Stimulated activated CD4-positive, alpha-beta T cell treated with anti-CD3 and anti-CD28 coated beads, Interleukin-15, amount 100 ng/mL, for 24 hours (primary cell): ENCODE results near the gene TCTN3.
A peak's percentile ranks its signal among the peaks of the same experiment; 100 is the strongest.
"Not testable (repeated sequence)": the region's sequence is repeated elsewhere in the genome, so short reads cannot be mapped to it uniquely, and the experiment has no call there.

Experiments used
- DNase-seq: peaks from one replicate; pipeline ENCODE4 v3.0.0-alpha.2; 2020

Gene TCTN3, protein sequence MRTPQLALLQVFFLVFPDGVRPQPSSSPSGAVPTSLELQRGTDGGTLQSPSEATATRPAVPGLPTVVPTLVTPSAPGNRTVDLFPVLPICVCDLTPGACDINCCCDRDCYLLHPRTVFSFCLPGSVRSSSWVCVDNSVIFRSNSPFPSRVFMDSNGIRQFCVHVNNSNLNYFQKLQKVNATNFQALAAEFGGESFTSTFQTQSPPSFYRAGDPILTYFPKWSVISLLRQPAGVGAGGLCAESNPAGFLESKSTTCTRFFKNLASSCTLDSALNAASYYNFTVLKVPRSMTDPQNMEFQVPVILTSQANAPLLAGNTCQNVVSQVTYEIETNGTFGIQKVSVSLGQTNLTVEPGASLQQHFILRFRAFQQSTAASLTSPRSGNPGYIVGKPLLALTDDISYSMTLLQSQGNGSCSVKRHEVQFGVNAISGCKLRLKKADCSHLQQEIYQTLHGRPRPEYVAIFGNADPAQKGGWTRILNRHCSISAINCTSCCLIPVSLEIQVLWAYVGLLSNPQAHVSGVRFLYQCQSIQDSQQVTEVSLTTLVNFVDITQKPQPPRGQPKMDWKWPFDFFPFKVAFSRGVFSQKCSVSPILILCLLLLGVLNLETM

DNA sequence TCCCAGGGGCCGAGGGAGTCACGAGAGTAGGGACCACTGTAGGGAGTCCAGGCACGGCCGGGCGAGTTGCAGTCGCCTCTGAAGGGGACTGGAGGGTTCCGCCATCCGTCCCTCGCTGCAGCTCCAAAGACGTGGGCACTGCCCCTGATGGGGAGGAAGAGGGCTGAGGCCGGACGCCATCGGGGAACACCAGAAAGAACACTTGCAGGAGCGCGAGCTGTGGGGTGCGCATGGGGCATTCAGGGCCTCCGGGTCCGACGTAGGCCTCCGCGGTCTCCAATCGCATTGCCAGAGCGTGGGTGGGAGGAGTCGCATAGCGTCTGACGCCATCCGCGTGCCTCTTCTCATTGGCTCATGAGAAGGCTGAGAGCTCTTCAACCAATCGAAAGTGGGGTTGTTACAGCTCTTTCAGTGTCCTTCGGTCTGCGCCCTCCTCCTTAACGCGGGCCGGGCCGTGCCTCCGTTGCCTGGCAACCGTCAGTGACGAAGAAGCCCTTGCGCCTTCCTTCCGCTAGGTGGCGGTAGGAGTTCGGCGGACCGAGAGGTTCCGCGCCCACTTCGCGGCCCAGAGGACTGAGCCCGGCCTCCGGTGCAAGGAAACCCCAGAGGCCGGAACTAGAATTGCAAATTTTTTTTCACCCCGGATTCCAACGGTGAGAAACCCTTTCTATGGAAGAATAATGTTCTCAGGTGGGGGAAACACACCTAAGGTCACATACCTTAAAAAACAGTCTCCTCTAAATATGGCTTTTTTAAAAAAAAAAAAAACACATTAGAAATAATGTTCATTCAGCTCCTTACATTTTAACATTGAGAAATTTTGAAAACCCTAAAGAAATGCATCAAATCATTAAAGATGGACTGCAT is at the start of gene TCTN3:
Gene TCTN3 (minus strand): TSS at position 260 of the 867 bp plus-strand sequence. CDS start 28 bp downstream, at position 232.
- peak; percentile 96 for DNase-seq

DNA sequence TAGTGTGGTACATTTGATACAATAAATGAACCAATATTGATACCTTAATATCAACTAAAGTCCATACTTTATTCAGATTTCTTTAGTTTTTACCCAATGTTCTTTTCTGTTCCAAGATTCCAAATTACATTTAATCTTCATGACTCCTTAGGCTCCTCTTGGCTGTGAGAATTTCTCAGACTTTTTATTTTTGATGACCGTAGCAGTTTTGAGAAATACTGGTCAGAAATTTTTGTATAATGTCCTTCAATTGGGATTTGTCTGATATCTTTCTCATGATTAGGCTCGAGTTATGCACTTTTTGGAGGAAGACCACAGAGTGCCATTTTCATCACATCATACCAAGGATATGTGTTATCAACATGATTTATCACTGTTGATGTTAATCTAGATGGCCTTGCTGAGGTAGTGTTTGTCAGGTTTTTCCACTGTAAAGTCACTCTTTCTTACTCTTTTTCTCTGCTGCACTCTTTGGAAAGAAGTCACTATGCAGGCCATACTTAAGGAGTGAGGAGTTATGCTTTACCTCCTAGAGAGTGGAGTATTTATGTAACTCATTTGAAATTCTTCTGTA is 49.3 kb upstream of the TCTN3 start:
- DNase-seq: no peak

DNA sequence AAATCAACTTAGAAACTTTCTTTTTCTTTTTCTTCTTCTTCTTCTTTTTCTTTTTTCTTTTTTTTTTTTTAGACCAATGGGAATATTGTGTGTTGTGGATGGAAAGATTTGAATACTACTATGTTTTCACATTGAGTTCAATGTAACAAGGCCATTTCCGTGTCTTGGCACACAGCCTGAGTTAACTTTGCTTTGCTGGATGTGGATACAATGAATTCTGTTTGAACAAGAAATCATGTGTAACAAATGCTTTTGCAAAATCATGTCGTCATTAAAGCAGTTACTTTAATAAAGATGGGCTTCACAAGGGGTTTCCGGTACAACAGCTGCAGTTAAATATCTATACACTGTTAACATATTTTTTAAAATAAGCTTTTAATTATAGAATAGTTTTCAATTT is 48.8 kb upstream of the TCTN3 start:
- DNase-seq: no peak

DNA sequence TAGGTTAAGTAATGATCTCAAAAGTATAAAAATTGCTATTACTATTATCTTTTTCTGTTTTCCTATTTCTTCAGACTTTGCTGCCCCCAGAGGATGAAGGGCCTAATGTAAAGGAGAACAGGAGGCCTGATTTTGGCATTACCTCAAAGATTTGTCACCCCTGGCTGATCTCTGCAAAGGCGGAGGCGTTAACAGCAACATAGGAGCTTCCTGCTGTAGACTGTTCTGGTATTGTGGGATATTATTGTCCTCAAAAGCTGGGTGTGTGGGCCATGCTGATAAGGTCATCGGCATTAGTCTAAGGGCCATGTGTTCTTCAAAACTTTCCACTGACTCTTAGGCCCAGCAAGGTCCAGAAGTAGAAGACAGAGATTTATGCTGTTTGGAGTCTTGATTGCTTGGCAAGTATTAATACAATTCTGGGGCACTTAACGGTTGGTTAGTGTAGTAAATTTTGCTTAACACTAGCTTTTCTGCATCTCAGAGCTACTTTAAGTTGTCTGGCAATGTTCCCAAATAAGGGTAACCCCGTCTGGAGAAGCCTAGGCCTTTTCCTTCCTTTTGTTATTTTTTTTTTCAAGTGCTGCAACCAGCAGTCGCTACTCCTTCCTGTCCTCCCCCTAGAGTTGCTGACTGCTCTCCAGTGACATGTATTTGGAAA is 48.2 kb upstream of the TCTN3 start:
- DNase-seq: no peak

DNA sequence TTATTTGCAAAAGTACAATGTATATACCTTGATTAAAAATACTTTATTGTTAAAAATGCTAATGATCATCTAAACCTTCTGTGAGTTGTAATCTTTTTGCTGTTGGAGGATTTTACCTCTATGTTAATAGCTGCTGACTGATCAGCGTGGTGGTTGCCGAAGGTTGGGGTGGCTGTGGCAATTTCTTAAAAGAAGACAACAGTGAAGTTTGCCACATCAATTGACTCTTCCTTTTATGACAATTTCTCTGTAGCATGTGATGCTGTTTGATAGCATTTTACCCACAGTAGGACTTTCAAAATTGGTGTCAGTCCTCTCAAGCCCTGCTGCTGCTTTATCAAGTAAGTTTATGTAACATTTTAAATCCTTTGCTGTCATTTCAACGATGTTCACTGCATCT is 45.3 kb upstream of the TCTN3 start:
- DNase-seq: no peak

DNA sequence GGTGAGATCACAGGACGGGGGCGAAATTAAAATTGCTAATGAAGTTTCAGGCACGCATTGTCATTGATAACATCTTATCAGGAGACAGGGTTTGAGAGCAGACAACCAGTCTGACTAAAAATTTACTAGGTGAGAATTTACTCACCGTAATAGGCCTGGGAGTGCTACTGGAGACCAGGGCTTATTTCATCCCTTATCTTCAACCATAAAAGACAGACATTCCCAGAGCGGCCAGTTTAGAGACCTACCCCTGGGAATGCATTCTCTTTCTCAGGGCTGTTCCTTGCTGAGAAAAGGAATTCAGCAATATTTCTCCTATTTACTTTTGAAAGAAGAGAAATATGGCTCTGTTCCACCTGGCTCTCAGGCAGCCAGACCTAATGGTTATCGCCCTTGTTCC is 39.2 kb upstream of the TCTN3 start:
- not testable (repeated sequence) for DNase-seq

DNA sequence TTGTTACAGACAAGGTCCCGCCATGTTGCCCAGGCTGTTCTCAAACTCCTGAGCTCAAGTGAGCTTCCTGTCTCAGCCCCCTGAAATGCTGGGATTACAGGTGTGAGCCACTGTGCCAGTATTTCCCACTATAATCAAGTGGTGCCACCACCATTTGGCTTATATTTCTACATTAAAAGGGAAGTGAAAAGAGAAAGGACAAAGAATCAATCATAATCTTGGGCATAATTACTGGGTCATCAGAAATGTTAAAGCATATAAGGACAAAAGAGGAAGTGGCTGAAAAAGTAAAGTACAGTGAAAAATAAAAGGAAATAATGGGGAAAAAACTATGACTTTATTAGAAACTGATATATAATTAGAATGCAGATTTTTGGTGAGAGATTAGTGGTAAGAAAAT is 36.5 kb upstream of the TCTN3 start:
- DNase-seq: no peak

DNA sequence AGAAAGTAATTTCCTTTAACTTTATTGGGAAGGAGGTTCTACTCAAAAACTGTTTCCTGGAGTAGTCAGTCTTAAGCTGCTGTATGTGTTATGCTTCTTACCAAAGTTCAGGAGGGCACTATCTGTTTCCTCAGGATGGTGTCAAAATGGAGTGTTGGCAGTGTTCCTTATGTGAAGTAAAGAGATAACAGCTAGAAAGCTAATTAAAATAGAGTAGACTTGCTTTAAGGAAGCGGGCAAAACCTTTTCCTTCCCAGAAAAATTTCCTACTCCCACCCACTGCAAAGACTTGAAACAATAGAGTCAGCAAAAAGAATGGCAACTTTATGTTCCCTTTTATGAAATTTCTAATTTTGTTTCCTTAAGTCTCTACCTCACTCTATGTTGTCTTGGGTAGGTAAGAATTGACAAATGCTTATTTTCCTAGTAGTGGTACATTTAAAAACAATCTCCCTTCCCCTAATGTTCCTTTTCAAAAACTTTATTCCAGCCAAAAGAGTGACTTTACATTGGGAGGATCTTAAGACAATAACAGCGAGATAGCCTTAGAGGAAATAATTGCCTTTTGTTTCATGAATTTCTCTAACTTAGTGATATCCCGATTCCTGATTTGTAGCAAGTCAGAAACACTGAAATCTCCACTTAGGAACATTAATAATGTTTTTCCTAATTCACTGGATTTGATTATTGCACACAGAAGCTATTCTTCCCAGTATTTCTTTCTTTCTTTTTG is 35.8 kb upstream of the TCTN3 start:
- no peak for DNase-seq

DNA sequence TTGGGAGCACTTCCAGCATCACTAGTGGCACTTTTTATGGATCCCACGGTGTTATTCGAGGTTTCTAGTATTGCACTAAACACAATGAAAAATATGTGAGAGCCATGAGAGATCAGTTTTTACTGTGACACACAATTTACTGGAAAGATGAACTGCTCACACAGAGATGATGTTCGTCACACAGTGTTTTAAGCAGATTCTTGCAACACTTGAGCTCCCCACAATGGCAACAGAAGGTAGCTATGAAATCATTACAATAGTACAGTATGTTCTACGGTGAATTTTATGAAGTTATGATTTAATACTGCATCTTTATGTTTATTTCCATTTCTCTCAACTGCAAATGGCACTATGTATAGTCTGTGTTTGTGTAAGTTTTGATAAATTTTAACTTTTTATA is 34.8 kb upstream of the TCTN3 start:
- DNase-seq: no peak

DNA sequence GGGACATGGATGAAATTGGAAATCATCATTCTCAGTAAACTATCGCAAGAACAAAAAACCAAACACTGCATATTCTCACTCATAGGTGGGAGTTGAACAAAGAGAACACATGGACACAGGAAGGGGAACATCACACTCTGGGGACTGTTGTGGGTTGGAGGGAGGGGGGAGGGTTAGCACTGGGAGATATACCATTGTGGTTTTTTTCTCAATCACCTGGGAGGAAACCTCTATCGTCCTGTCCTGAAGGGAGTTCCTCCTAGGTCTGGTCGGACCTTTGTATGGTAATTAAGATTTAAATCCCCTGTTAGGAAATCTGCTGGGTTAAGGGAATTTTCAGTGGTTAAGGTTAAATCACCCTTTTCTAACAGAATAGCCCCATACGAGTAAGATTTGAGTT is 28.8 kb upstream of the TCTN3 start:
- DNase-seq: not testable (repeated sequence)

DNA sequence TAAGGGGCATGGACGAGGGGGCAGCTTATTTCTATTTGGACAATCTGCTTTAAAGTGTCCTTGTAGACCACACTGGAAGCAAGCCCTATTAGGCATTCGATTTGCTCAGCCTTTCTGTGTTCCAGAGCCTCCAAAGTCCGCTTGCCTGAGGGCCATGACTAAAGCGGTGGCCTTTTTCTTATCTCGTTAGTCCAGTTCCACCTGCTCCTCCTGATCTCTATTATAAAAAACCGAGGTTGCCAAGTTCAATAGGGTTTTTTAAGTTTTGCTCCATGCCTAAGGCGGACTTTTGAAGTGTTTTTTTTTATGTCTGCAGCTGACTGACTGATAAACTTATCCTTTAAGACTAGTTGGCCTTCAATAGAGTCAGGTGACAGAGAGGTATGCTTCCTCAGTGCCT is 27.0 kb upstream of the TCTN3 start:
- not testable (repeated sequence) for DNase-seq

DNA sequence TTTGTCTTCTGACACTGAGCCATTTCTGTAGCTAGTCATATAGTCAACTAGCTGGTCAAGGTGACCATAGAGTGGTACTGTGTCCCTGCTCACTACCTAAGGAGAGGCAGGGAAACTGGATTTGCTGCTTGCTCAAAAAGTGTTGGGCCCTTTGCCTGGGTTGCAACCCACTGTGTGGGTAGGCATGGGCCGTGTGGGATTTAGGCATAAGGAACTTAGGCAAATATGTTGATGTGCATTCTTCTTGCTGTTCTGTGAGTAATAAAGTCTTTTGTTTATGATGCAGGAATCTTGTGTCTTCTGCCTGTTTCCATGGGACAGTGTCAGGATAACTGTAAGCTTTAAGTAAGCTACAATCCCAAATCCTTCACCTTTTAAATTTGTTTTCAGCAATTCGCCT is 23.1 kb upstream of the TCTN3 start:
- no peak for DNase-seq

DNA sequence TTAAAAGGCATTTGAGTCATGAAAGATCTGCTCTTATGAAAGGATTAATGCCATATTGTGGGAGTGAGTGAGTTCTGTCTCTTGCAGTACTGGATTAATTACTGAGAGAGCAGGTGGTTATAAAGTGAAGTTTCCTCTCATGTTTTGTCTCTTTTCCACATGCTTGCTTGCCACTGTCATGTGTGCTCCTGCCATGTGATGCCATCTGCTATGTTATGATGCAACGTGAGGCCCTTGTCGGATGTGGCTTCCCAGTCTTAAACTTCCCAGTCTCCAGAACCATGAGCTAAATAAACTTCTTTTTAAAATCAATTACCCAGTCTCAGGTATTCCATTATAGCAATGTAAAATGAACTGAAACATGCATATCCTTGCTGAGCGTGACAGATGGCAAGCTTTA is 22.7 kb upstream of the TCTN3 start:
- no peak for DNase-seq

DNA sequence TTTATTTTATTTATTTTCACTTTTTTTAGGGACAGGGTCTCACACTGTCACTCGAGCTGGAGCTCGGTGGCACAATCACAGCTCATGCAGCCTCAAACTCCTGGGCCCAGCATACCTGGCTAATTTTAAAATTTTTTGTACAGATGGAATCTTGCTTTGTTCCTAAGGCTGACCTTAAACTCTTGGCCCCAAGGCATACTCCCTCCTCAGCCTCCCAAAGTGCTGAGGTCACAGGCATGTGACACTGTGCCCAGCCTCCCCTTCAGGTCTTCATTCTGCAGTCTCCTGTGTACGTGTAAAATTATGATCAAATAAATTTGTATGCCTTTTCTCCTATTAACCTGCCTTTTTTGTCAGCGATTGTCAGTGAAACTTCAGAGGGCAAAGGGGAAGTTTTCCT is 17.8 kb upstream of the TCTN3 start:
- no peak for DNase-seq

DNA sequence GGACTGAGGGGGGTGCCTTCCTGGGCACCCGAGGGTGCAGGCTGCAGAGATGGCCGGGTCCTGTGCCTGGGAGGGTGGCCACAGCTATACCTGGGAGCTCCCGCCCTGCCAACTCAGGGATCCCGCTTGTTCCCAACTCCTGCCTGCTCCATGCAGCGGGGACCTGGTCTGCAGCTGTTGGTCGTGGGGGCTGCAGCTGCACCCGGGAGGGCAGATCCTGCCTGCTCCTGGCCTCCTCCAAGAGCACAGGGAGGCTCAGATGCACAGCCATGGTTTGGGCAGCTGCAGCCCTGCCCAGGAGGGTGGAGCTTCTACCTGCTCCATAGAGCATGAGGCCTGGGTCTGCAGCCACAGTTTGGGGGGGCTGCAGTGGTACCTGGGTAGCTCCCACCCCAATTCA is 13.3 kb upstream of the TCTN3 start:
- DNase-seq: no peak

DNA sequence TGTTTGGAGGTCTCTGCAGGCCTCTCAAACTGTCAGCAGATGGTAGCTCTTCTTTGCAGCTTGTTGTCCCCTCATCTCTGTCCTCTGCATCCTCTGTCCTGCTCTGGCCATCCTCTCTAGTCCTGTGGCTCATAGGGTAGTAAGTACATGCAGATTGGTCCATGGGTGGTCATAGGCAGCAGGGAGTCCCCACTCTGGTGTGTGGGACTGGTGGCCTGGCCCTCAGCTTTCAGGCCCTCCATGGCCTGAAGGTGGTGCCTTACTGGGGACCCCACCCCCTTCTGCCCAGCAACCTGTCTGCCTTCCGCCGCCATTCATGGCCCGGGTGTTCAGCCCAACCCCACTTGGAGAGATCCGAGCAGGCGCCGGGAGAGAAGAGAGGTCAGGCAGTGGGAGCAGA is 12.8 kb upstream of the TCTN3 start:
- DNase-seq: no peak

DNA sequence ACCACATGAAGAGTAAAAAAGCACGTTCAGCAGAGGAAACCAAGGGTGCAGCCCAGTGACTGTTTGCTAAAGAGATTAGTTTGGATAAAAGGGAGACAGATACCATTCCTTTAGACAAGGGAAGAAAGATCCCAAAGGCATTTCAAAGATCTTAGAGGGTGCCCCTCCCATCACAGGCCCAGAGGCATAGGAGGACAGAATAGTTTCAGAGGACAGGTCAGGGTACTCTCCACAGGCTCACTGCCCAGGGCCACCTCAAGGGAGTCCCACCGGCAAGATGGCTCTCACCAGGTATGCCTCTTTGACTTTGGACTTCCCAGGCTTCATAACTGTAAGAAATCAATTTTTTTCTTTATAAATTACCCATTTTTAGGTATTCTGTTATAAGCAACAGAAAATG is 4.7 kb upstream of the TCTN3 start:
- DNase-seq: no peak

DNA sequence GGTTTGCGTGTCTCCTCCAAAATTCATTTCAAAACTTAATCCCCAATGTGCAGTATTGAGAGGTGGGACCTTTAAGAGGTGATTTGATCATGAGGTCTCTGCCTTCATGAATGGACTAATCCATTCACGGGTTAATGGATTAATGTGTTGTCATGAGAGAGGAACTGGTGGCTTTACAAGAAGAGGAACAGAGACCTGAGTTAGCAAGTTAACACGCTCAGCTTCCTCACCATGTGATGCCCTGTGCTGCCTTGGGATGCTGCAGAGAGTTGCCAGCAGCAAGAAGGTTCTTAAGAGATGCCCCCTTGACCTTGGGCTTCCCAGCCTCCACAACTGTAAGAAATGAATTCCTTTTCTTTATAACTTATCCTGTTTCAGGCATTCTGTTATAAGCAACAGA is 3.7 kb upstream of the TCTN3 start:
- no peak for DNase-seq

DNA sequence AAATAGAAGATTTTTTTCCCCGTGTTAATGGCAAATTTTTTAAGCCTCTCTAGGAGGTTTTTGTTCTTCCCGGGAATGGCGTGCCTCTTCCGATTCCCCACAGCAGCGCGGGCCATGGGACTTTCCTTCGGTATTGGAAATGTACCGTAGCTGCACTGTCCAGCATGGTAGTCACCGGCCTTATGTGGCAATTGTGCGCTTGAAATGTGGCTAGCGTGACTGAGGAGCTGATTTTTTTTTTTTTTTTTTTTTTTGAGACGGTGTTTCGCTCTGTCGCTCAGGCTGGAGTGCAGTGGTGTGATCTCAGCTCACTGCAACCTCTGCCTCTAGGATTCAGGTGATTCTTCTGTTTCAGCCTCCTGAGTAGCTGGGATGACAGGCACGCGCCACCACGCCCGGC is 938 bp upstream of the TCTN3 start:
- no peak for DNase-seq

DNA sequence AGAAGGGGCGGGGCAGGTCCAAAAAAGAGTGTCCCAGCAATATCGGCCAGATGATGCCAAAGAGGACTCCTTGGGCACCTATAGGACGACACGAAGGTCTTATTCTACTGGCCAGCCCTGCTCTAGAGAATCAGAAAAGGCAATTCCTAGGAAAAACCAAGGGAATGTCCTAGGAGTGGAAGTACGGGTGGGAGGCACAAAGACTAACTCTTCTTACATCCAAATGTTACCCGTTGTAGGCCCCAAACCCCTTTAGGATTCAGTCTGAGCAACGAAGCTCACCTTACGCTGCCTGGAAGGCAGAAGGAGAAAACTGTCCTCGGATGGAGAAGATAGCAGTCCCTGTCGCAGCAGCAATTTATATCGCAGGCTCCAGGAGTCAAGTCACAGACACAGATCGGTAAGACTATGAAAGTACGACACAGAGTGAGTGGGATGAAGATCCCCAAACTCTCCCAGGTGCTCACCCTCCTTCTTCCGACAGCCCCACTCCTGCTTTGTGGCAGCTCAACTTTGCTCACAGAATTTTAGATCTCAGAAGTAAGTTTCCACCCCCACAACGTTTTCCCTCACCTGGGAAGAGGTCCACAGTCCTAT is 558 bp downstream of the TCTN3 start:
- DNase-seq: no peak

DNA sequence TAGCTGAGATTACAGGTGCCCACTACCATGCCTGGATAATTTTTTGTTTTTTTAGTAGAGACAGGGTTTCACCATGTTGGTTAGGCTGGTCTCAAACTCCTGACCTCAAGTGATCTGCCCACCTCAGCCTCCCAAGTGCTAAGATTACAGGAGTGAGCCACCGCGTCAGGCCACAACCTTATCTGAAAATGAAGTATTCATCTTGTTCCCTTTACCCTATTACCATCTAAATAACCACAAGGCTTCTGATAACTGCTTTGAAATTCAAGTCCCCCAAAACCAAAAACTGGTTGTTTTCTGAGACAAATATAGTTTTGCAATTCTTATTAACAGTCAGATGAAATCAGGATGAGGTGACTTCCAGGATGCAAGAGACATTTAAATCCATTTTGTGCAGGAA is 2.4 kb downstream of the TCTN3 start:
- DNase-seq: no peak

DNA sequence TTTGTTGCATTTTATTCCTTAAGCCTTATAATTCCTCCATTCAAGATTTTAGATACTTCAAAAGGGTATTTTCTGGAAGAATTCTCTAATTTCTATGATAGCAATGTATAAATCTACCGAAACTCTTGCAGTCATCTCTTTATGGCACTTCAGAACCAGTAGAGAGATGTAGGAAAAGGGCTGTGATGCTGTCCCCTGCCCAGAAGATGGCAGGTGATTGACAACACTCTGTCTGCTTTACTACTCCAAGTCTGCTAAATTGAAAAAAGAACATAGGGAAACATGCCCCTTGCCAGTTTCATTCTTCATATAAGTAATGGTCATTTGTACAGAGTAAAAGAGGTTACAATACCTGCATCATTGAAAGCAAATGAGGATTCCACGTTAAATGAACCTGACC is 5.1 kb downstream of the TCTN3 start:
- DNase-seq: no peak
